ENCODE data around the gene ITGAL. TPM values are rescaled to one million over a fixed set of nuclear protein-coding genes. Genes with fewer than 3 reads are reported as not detected.
A peak's percentile ranks its signal among the peaks of the same experiment; 100 is the strongest.

The ITGAL gene
- total and polyA plus RNA-seq, 2 experiments from 2014 or later: not detected

GRCh38 chr16:30565526-30565925 is 93.0 kb downstream of the ITGAL start:
- H3K27me3 ChIP-seq: no peaks in the 10 kb centered on the region
- no peak overlapping the region for H3K4me3 ChIP-seq
- no peaks in the 10 kb centered on the region for H3K36me3 ChIP-seq
- no peak for DNase-seq (ENCODE audit: low read depth in 1 of 2, low spot score in 1 of 2)
- H3K27ac ChIP-seq: no peak overlapping the region
- H3K9me3 ChIP-seq (ENCODE audit: low read depth): no peaks in the 10 kb centered on the region
- H3K4me1 ChIP-seq (ENCODE audit: low read depth): peaks cover 4% of the 10 kb centered on the region
- TF ChIP-seq, protein P1, sequence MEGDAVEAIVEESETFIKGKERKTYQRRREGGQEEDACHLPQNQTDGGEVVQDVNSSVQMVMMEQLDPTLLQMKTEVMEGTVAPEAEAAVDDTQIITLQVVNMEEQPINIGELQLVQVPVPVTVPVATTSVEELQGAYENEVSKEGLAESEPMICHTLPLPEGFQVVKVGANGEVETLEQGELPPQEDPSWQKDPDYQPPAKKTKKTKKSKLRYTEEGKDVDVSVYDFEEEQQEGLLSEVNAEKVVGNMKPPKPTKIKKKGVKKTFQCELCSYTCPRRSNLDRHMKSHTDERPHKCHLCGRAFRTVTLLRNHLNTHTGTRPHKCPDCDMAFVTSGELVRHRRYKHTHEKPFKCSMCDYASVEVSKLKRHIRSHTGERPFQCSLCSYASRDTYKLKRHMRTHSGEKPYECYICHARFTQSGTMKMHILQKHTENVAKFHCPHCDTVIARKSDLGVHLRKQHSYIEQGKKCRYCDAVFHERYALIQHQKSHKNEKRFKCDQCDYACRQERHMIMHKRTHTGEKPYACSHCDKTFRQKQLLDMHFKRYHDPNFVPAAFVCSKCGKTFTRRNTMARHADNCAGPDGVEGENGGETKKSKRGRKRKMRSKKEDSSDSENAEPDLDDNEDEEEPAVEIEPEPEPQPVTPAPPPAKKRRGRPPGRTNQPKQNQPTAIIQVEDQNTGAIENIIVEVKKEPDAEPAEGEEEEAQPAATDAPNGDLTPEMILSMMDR (IDR thresholded peaks at IDR 0.05; ENCODE audit: low read depth, low read length): no peak

- no peak for DNase-seq (ENCODE audit: low read depth in 1 of 2, low spot score in 1 of 2)
- Histone ChIP-seq H3K4me1 (ENCODE audit: low read depth) (peaks cover 7% of the 10 kb centered on the region), H3K4me3 (no peak overlapping the region), H3K9me3 (ENCODE audit: low read depth) (no peaks in the 10 kb centered on the region), H3K36me3 (no peaks in the 10 kb centered on the region), H3K27me3 (no peaks in the 10 kb centered on the region), H3K27ac (no peak overlapping the region)
- TF ChIP-seq, protein P1 (IDR thresholded peaks at IDR 0.05; ENCODE audit: low read depth, low read length): no peak
These were observed 93.4 kb downstream of the ITGAL start for GRCh38 chr16:30565984-30566383.

- H3K27me3 ChIP-seq: no peaks in the 10 kb centered on the region
- no peak overlapping the region for H3K4me3 ChIP-seq
- no peaks in the 10 kb centered on the region for H3K9me3 ChIP-seq (ENCODE audit: low read depth)
- no peak for DNase-seq (ENCODE audit: low read depth in 1 of 2, low spot score in 1 of 2)
- peaks cover 8% of the 10 kb centered on the region for H3K4me1 ChIP-seq (ENCODE audit: low read depth)
- no peaks in the 10 kb centered on the region for H3K36me3 ChIP-seq
- TF ChIP-seq, protein P1 (IDR thresholded peaks at IDR 0.05; ENCODE audit: low read depth, low read length): no peak
- H3K27ac ChIP-seq: no peak overlapping the region
These were observed 94.0 kb downstream of the ITGAL start for GRCh38 chr16:30566531-30566930.

GRCh38 chr16:30567160-30567990 is 94.8 kb downstream of the ITGAL start:
- TF ChIP-seq, protein P1 (IDR thresholded peaks at IDR 0.05; ENCODE audit: low read depth, low read length): no peak
- Histone ChIP-seq H3K27me3 (no peaks in the 10 kb centered on the region), H3K9me3 (ENCODE audit: low read depth) (no peaks in the 10 kb centered on the region), H3K4me1 (ENCODE audit: low read depth) (peaks cover 8% of the 10 kb centered on the region), H3K36me3 (no peaks in the 10 kb centered on the region), H3K27ac (no peak overlapping the region), H3K4me3 (no peak overlapping the region)
- DNase-seq (ENCODE audit: low read depth in 1 of 2, low spot score in 1 of 2): no peak

GRCh38 chr16:30567991-30568638 is 95.6 kb downstream of the ITGAL start:
- no peaks in the 10 kb centered on the region for H3K9me3 ChIP-seq (ENCODE audit: low read depth)
- H3K27ac ChIP-seq: no peak overlapping the region
- peak in 1 of 2 donors; percentile 87 for DNase-seq (ENCODE audit: low read depth in 1 of 2, low spot score in 1 of 2)
- peaks cover 8% of the 10 kb centered on the region for H3K4me1 ChIP-seq (ENCODE audit: low read depth)
- H3K4me3 ChIP-seq: no peak overlapping the region
- no peaks in the 10 kb centered on the region for H3K27me3 ChIP-seq
- H3K36me3 ChIP-seq: no peaks in the 10 kb centered on the region
- TF ChIP-seq, protein P1 (IDR thresholded peaks at IDR 0.05; ENCODE audit: low read depth, low read length): no peak

Measured in cardiac muscle cell (in vitro differentiated cells and primary cell).